HG03060 (cell line): ENCODE results near the gene PVRIG.
"Not testable (repeated sequence)": the region's sequence is repeated elsewhere in the genome, so short reads cannot be mapped to it uniquely, and the experiment has no call there.

ENCODE experiments used
- ATAC-seq: cut with Tn5 transposase; IDR thresholded peaks from one replicate; pipeline ENCODE4 v1.9.1; 2021; ENCODE audit warnings: low read depth, moderate number of reproducible peaks; ENCODE audit not compliant: unreplicated experiment

Gene PVRIG

DNA sequence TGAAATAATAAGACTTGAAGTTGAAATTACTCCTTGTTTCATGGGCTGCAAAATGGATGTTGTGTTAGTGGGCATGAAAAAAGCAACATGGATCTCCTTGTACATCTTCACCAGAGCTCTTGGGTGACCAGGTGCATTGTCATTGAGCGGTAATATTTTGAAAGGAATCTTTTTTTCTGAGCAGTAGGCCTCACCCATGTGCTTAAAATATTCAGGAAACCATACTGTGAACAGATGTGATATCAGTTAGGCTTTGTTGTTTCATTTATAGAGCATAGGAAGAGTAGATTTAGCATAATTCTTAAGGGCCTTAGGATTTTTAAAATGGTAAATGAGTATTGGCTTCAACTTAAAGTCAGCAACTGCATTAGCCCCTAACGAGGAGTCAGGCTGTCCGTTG, 26.8 kb upstream of the PVRIG start:
- no peak for ATAC-seq

DNA sequence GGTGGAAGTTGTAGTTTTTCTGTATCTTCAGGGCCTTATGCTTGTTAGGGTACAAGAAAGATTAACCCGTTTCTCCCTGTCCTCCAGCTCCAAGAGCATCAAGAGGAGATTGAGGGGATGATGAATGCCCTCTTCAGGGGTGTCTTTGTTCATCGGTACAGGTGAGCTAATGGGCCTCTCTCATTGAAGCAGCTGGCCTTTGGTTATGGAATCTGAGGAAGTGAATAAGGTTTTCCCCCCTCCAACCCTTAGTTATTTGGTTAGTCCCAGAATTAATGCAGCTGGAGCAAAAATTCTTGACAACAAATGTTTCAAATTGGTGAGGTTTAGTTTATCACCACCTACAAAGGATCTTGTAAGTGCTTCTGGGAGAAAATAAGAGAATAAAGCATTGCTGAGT, 24.5 kb upstream of the PVRIG start:
- ATAC-seq = no peak

GRCh38 chr7:100195901-100196322, 23.8 kb upstream of the PVRIG start:
- ATAC-seq = not testable (repeated sequence)

- no peak for ATAC-seq
These were observed 21.5 kb upstream of the PVRIG start for GRCh38 chr7:100198266-100198665.

- ATAC-seq = no peak
These were observed 19.1 kb upstream of the PVRIG start for GRCh38 chr7:100200693-100201092.

DNA sequence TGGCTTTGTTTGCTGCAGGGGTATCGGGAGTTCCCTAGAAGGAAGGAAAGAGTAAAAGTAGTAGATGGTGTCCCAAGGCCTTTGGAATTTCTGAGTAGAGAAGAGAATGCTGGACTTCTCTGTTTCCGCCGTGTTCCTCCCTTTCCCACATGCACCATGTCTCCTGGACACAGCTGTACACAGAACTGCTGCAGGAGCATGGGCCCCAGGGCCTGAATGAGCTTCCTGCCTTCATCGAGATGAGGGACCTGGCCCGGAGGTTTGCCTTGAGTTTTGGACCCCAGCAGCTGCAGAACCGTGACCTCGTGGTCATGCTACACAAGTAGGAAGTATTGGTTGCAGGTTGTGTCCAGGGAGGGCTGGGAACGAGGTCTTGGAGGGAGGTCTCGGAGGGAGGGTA, 15.3 kb upstream of the PVRIG start:
- ATAC-seq = no peak

GRCh38 chr7:100208911-100209408, 10.8 kb upstream of the PVRIG start:
- ATAC-seq = no peak

GRCh38 chr7:100209493-100209892, 10.3 kb upstream of the PVRIG start:
- no peak for ATAC-seq

DNA sequence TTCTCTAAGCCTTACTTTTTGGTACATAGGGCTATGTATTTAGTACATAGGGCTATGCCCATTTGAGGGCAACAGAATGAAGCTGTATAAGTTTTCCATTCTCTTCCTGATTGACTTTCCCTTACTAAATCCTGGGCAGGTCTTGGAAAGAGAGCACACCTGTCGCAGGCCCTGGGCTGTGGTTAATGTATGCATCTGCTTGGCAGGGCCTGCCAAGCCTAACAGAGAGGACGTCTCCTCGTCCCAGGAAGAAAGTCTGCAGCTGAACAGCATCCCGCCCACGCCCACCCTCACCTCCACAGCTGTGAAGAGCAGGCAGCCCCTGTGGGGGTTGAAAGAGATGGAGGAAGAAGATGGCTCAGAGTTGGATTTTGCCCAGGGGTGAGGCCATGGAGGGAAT, 8.9 kb upstream of the PVRIG start:
- no peak for ATAC-seq

- no peak for ATAC-seq
These were observed 8.4 kb upstream of the PVRIG start for GRCh38 chr7:100211342-100211780.

DNA sequence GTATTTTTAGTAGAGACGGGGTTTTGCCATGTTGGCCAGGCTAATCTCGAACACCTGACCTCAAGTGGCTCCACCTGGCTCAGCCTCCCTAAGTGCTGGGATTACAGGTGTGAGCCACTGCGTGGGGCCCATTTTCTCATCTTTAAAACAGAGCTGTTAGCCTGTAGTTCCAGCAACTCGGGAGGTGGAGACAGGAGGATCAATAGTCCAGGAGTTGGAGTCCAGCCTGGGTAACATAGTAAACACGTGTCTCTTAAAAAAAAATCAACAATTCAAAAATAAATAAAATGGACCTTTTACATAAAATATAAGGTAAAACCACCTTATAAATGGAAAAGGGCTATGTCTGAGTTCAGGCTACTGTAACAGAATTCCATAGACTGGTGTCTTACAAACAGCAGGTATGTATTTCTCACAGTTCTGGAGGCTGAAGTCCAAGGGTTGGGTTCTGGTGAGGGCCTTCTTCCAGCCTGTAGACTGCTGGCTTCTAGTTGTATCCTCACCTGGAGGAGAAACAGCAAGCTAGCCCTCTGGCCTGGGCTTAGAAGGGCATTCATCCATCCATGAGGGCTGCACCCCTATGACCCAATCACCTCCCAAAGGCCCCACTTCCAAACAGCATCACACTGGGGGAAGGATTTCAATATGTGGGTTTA, 7.0 kb upstream of the PVRIG start:
- no peak for ATAC-seq

DNA sequence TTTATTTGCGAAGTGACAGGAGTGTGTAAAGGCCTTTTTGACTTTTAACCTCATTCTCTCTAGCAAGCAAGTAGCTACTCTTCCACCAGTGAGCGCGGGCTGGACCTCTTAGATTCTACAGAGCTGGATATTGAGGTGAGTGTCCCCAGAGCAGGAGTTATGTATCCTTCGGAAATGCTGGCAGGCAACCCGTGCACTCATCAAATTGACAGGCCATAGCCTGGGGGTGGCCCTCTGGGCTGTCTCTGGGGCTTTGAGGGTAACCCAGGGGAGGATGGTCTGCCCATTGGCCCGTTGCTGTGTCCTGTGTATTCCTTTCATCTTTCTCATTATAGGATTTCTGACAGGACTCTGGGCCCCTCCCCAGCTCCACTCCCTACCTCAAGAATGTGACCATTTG, 6.1 kb upstream of the PVRIG start:
- no peak for ATAC-seq

GRCh38 chr7:100214356-100214755, 5.4 kb upstream of the PVRIG start:
- not testable (repeated sequence) for ATAC-seq

GRCh38 chr7:100215895-100216294, 3.9 kb upstream of the PVRIG start:
- ATAC-seq = no peak

DNA sequence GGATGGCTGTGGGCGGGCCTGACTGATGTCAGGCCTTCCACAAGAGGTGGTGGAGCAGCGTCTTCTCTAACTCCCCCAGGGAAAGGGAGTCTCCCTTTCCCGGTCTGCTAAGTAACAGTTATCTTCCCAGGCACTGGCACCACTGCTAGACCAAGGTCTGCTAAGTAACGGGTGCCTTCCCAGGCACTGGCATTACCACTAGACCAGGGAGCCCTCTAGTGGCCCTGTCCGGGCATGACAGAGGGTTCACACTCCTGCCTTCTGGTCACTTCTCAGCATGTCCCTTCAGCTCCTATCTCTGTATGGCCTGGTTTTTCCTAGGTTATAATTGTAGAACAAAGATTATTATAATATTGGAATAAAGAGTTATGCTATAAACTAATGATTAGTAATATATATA, 1.8 kb upstream of the PVRIG start:
- ATAC-seq = peak; percentile 20

- no peak for ATAC-seq
These were observed 445 bp upstream of the PVRIG start for GRCh38 chr7:100219271-100219737.

GRCh38 chr7:100220586-100221230, 959 bp downstream of the PVRIG start:
- ATAC-seq = no peak

GRCh38 chr7:100221231-100221718, 1.5 kb downstream of the PVRIG start:
- ATAC-seq = no peak

DNA sequence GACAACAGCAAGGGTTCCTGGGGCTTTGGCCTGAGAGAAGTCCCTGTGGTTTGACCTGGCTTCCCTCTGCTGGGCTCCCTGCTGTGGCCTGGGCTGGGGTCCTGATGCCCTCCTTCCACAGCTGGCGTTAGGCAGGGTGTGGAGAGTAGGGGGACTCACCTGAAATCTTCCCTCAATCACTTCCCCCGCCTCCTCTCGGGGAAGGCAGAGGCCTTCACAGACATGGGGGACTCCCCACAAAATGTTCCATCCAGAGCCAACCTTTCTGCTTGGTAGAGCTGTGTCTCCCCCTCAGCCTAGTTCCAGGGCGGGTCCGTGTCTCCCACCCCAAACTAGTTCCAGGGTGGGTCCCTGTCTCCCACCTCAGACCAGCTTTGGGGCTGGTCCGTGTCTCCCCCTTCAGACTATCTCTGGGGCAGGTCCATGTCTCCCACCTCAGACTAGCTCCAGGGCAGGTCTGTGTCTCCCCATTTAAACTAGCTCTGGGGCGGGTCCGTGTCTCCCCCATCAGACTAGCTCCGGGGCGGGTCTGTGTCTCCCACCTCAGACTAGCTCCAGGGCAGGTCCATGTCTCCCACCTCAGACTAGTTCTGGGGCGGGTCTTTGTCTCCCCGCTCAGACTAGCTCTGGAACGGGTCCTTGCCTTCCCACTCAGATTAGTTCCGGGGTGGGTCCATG, 2.2 kb downstream of the PVRIG start:
- no peak for ATAC-seq

GRCh38 chr7:100222445-100223132, 2.8 kb downstream of the PVRIG start:
- no peak for ATAC-seq
